Stimulated activated CD8-positive, alpha-beta memory T cell treated with anti-CD3 and anti-CD28 coated beads, Interleukin-15, amount 100 ng/mL, for 24 hours (primary cell): ENCODE measurements around the gene GEMIN5.
"Not testable (repeated sequence)": the region's sequence is repeated elsewhere in the genome, so short reads cannot be mapped to it uniquely, and the experiment has no call there.

Source experiments
- DNase-seq: peaks from one replicate; pipeline ENCODE4 v3.0.0-alpha.2; 2020; ENCODE audit warnings: low read depth

Gene GEMIN5

DNA sequence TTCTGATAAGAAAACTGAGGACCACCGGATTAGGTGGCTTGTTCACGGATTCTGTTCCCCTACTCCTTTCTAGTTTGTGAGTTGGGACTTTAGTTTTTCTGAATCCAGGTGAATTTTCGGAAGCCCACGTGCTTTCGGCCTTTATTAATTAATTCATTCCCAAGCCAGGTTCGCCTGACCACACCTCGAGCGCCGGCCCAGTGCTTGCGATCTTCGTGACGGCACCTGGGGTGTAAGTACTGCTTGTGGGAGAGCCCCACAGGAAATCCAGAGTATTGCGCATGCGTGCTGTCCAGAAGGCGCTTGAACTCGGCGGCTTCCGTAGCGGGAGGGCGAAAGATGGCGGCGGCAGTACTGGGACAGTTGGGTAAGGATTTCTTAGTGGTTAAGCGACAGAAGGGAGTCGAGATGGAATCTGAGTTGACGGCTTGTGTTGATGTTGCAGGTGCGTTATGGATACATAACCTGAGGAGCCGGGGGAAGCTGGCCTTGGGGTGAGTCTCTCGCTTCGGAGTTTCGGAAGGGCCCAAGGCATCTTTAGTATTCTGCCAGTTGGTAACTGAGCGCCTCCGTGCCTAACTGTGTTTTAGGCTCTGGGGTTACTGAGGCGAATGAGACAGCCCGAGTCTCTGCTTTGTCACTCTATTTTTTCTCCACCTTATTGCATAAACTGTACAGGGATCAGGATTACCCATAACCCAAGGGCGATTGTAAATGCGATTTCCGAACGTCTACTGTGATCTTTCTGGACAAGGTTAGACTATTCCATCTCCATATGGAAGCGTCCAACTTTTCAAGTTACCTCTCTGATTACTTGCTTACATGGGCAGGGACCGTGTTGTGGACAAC, 3.0 kb upstream of the GEMIN5 start, which contains the start of gene MRPL22:
Gene MRPL22, plus strand, starts transcription at position 302 of the 849 bp plus-strand sequence. Its CDS starts 38 bp downstream, at position 340.
- peak; percentile 87 for DNase-seq

DNA sequence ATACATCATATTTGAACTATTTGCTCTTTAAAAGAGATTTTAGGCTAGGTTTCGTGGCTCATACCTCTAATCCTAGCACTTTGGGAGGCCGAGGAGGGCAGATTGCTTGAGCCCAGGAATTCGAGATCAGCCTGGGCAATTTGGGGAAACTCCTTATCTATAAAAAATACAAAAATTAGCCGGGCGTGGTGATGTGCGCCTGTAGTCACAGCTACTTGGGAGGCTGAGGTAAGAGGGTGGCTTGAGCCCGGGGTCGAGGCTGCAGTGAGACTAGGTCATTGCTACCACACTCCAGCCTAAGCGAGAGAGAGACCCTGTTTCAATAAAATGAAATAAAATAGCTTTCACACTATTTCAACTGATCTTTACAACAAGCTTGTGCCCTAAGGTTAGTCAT, 2.4 kb upstream of the GEMIN5 start:
- DNase-seq = no peak

DNA sequence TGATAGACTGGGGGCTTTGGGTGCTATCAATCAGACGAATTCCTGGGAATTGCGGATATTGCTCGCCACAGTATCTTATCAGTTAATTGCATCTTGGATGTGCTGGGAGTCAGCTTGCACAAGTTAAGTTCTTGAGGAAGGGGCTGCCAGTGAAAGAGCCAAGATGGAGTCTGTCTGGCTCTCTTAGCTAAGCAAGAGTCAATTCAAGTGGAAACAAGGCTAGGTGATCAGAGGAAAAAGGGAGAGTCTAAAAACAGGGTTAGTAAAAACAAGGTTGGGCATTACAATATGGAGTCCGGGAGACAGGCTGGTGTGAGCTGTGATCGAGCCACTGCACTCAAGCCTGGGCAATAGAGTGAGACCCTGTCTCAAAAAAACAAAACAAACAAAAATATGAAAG, 1.4 kb upstream of the GEMIN5 start:
- not testable (repeated sequence) for DNase-seq

DNA sequence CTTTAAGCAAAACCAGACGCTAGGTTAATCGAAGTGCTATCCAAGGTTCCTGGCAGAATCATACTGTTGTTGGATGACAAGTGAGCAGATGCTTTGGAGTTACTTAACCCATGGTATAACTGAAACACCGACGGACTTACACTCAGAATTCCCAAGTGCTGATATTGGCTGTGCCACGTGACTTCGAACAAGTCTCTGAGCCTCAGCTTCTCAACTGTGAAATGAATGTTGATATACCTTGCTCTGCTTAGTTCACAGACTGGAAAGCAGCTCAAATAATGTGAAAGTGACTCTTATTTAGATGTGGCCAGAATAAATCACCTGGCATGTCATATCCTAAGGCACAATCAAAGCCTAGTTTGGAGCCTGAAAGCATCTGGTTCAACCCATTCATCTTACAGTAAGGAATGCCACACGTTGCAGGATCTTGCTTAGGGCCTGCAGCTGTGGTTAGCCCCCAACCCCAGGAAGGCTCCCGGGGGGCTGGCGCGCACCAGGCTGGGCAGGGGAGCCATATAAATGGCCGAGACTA, 759 bp downstream of the GEMIN5 start:
- no peak for DNase-seq

DNA sequence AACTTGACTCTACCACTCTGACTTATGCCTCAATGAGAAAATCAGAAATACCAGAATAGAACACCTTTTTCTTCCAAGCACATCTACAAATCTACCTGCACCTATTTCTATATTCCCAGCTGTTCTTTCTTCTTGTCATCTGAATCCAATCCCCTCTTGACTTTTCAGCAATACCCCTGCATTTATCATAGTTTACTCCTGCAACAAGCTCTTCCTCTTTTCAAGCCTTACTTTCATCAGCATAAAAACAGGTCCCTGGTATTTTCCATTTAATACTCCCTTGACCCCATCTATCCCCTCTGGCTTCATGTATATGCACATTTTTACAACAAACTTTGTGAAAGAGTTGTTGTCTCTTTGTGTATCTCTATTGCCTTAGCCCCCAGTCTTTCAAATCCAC, 3.1 kb downstream of the GEMIN5 start:
- no peak for DNase-seq

DNA sequence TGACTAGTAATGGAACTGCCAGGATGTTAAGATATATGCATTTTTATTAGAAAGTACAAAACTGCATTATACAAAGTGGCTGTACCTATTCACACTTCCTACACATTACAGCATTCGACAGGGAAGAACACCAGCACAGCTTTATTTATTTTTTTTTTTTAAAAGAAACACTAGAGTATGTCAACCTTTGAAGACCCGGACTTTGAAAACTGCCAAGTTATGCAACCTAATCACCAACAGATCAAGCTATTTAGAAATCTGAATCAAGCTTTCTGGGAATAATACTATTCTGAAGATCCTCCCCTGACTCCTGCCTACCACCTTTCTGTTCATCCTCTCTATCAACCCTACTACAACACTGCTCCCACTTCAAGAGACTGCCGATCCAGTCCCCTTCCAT, 4.5 kb downstream of the GEMIN5 start:
- DNase-seq = no peak

DNA sequence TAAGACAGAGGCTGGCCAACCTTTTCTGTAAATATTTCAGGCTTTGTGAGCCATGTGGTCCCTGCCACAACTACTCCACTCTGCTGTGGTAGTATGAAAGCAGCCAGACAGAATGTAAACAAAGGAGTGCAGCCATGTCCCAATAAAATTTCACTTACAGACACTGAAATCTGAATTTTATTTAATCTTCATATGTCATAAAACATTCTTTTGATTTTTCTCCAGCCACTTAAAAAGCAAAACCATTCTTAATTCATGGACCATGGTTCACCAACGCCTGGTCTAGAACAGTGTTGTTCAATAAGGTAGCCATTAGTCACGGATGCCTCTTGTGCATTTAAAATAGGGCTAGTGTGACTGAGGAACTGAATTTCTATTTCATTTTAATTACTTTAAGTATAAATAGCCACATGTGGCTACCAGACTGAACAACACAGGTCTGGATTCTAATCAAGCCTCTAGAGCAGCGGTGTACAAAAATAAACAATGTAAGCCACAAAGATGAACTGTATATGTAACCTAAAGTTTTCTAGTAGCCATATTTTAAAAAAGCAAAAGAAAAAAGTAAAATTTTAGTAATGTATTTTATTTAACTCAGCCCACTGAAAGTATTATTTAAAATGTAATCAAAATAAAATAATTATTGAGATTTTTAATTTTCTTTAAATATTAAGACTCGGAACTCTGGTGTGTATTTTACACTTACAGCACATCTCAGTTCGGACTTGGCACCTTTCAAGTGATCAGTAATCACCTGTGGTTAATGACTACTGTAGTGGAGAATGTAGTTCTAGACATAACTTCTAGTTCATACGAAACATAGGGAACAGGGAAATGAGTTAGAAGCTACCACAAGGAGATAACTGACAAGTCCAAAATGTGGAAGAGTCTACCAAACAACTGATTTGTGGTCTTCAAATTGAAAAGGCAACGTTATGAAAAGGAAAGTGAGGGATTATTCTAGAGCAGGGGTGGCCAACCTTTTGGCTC, 14.3 kb downstream of the GEMIN5 start:
- DNase-seq = no peak

DNA sequence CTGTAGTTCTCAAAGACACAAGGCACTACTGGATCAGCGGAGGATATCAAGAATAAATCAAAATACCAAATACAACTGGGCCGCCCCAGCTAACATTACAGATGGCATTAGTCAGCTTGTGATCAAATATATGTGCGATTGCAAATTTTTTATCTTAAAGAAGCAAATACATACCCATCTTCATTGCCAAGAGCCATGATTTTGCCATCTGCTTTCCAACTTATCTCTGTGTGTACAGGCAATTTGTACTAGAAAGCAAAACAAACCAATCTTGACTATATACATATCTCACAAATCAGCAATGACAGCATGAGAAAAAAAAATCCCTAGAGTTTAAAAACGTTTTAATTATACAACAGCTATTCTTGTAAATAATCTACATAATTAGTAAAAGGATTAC, 20.3 kb downstream of the GEMIN5 start:
- DNase-seq = no peak

DNA sequence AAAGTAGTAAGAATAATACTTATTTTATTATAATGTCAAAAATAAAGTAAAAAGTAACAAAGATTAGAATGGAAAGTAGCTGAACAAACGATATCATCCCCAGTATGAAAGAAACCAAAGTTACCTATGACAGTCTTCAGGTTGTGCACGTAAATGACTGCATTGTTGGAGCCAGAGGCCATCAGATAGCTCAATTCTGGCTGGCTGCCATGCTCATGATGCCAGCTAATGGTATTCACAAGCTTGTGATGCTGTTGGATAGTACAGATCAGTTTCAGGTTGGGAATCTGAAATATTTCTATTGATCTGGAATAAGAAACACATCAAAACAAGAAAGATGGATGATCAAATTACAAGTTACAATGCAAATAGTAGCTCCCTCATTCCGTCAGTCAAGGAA, 21.1 kb downstream of the GEMIN5 start:
- DNase-seq = no peak

DNA sequence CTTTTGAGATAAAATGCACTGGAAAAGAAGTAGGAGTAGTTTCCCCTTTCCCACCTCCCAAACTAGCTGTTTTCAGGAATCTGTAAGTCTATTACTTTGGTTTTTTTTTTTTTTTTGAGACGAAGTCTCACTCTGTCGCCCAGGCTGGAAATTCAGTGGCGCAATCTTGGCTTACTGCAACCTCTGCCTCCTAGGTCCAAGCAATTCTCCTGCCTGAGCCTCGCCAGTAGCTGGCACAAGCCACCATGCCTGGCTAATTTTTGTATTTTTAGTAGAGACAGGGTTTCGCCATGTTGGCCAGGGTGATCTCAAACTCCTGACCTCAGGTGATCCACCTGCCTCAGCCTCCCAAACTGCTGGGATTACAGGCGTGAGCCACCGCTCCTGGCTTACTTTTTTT, 32.4 kb downstream of the GEMIN5 start:
- DNase-seq = not testable (repeated sequence)

DNA sequence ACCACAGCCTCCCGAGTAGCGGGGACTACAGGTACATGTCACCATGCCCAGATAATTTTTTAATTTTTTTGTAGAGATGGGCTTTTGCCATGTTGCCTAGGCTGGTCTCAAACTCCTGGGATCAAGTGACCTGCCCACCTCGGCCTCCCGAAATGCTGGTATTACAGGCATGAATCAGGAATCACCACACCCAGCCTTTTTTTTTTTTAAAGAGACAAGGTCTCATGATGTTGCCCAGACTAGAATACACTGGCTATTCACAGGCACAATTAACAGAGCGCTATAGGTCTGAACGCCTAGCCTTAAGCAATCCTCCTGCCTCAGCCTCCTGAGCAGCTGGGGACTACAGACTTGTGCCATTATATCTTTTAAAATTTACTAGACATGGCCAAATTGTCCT, 36.1 kb downstream of the GEMIN5 start:
- no peak for DNase-seq

DNA sequence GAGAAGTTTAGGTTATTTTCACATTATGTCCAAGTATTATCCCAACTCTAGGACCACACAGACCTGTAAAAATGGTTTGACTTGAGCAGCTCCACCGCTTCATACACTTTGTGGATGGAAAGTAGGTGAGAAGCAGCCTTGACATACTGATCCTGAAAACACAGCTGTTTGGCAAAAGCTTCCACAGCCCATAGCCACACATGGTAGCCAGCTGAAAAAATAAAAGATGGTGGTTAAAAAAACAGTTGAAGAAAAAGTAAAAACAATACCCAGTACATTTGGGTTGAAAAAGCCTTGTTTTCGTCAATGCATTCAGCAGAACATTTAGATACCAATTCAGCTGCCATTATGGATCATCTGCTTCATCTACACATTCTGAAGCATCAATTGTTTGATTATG, 36.7 kb downstream of the GEMIN5 start:
- DNase-seq = no peak

DNA sequence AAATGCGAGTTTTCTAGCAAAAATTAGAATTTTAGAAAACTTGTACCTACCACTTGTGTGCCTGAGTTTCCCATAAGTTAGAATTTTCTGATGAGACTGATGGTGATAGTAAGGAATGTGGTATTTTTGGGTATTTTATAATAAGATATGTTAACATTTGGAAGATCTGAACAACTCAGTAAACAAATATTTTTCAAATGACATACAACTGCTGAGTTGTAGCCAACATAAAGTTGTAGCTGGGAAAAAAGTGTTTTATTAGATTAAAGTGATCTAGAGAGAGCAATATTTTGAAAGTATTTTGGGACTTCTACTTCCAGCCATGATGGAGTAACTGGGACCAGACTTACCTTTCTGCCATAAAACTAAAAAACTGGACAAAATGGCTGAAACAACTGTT, 37.9 kb downstream of the GEMIN5 start:
- no peak for DNase-seq

DNA sequence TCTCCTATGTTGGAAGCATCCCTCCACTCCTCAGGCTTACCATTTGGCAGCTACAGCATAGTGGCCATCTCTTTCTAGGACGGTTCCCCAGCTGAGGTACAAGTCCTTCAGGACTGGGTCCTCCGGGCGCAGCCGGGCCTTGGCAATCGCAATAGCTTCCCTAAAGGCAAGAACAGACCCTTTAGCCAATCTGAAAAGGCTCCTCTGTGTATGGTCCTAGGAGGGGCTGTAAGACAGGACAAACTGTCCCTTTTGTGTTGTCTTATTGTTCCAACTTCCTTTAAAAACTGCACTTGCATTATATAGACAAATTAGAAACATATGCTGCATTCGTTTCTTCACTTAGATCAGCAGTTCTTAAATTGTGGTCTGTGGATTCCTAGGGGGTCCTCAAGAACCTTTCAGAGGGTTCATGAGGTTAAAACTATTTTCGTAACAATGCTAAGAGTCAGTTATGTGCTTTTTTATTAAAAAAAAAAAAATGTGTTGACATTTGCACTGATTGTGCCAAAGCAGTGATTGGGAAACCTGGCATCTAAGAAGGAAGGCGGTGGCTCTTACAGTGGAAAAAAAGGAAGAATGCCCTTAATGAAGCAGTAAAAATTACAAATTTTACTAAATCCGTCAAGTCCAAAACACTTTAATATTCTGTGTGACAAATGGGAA, 38.7 kb downstream of the GEMIN5 start:
- DNase-seq = no peak

DNA sequence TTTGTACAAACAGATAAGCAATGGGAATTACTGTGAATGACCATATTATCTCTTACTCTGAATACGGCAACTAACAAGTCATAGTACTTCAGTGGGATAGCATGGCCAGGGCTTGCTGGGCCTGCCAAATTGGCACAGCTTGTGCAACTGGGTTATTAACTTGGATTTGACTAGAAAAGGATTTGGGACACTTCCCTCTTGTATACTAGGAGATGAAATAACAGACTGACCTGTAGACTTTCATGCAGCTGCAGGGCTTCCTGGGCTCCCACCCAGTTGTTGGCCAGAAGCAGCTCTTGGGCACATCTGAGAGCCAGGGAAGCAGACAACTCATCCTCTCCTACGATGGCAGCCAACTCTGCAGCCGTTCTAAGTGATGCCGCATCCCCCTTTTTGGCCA, 39.8 kb downstream of the GEMIN5 start:
- DNase-seq = no peak

DNA sequence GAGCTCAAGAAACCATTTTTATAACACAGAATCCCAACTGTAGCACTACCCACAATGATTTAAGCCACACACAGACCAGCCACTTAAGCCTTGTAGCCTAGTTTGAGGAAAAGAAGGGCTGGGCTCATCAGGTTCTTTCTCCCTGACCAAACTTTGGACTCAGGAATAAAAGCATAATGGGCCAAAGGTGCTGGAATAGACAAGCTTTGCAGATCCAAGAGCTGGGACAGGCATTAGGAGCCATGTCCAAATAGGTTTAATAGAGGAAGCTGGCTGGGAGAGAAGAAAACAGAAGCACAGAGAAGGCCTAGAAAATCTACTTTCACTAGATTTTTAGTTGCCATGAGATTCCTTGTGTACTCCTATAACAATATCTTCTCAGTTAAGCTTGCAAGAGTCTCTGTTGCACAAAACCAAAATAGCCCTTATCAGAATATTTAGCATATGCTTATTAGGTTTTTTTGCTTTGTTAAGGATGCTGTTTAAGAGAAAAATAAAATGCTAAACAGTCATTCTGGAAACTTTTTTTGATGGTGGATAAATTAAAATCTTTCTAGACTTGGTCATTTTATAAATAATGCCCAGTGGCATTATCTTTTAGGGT, 41.3 kb downstream of the GEMIN5 start:
- no peak for DNase-seq

DNA sequence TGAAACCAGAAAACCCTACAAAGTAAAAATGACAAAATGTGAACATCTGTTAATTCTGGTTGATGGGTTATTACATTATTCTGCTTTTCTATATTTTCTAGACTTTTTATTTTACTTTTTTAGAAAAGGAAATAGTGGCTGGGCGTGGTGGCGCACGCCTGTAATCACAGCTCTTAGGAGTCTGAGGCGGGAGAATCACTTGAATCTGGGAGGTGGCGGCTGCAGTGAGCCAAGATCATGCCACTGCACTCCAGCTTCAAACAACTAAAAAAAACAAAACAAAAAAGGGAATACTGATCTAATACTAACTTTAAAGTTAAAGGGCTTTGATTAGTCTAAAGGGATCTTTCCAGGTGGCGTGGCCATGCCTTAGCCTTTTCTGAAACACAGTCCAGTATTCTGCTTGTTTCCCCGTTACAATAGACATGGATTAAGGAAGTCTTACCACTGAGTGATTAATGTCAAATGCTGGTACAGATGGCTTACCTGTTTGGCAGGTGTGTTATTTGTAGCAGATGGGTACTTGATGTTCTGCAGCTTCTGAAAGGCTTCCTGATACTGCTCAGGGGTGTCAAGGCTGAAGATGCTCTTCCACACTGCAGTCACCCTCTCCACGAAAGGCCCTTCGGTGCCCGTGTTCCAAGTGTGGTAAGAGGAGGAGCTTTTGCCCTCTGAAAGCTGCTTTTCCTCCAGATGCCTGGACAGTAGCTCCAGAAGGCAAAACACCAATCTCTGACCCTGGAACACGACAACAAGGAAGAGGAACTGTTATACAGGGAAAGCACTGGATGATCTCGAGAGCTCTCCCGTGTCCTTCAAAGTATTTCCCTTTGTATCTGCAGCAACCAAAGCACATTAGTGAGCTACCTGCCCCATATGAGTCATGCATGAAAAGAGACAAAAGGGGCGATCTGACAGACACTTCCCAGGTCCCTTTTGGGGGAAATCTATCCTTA, 42.1 kb downstream of the GEMIN5 start:
- no peak for DNase-seq

DNA sequence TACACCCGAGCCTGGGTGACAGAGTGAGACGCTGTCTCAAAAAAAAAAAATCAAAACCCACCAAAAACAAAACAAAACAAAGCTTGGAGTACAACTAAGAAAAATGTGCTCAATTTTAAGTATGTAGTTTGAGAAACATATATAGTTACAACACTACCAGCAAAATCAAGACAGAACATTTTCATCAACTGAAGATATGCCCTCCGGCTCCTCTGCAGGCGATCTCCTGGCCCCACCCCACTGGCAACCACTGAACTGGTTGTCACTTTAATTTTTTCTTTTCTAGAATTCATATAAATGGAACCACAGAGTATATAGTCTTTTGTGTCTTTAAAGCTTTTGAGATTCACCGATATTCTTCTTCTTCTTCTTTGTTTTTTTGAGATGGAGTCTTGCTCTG, 44.6 kb downstream of the GEMIN5 start:
- DNase-seq = no peak

DNA sequence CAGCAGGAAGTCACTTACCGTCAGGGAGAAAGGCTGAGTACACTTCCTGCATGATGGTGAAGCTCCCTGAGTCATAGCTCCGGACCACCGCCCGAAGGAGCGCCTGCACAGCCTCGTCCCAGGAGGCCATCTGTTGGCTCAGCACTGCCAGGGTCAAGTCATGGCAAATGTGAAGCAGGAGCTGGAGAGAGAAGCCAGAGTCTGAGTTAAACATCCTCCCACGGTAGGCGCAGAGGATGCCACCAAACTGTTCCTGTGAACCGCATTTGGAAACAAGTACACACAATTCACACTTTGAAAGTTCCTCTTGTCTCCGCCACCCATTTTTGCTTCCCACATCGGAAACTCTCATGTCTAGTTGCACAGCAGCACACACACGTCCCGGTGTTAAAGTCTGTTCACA, 45.6 kb downstream of the GEMIN5 start:
- no peak for DNase-seq

DNA sequence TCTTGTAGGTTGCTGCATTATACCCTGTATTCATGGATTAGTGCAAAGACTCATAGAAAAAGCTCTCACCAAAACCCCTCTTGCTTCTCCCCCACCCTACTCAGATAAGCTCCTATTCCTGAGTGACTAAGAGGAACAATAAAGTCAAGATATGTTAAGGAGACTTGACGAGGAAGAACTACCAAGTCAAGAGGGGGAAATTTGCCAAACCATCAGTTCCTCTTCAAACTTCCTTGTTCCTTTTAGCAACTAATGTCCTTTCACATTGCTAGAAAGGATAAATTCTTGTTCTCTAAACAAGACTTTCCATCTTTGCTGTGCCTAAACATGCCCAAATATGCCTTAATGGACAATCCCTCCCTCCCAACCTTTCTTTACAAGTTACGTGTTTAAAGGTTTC, 52.6 kb downstream of the GEMIN5 start:
- no peak for DNase-seq

DNA sequence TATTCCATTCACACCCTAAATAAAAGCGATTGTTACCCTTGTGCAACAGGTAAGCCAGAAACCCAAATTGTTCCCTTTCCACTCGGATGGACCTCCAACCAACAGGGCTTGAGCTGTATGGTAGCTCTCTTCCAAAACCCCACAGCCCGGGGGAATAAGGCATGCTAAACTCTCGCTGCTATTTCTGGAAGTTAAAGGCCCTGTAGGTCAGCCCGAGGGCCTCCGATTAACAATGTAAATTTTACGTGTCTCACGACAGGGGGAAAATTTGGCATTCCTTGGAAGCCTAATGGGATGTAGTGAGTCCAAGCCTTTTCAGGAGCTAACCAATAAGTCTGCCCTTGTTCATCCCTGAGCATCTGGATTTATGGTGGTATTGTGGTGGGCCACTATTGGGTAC, 53.6 kb downstream of the GEMIN5 start:
- no peak for DNase-seq
